IPS-20b (cell line): Measurements from ENCODE around the gene CDK15.

Experiments used
- H3K27ac ChIP-seq: one replicate; pipeline ENCODE4 v1.5.1; 2013; ENCODE audit warnings: low read length
- H3K27me3 ChIP-seq: 2 replicates; pipeline ENCODE4 v1.6.1; 2013; ENCODE audit warnings: mild to moderate bottlenecking, low read length, inconsistent platforms; ENCODE audit not compliant: insufficient read depth
- H3K36me3 ChIP-seq: 2 replicates; pipeline ENCODE4 v1.6.1; 2013; ENCODE audit warnings: low read depth, mild to moderate bottlenecking, inconsistent platforms, low read length, moderate library complexity; ENCODE audit not compliant: insufficient read depth
- H3K4me1 ChIP-seq: 2 replicates; pipeline ENCODE4 v1.6.1; 2013; ENCODE audit warnings: mild to moderate bottlenecking, control low read depth, inconsistent platforms, low read length, moderate library complexity; ENCODE audit not compliant: insufficient read depth
- H3K4me3 ChIP-seq: 2 replicates; pipeline ENCODE4 v1.5.1; 2013; ENCODE audit warnings: mild to moderate bottlenecking, low read length, inconsistent platforms
- H3K9ac ChIP-seq: 2 replicates; pipeline ENCODE4 v1.6.1; 2013; ENCODE audit warnings: low read depth, mild to moderate bottlenecking, inconsistent platforms, low read length, moderate library complexity
- H3K9me3 ChIP-seq: 2 replicates; pipeline ENCODE4 v1.6.1; 2013; ENCODE audit warnings: mild to moderate bottlenecking, low read depth, low read length, inconsistent platforms; ENCODE audit not compliant: insufficient read depth

Gene CDK15

DNA sequence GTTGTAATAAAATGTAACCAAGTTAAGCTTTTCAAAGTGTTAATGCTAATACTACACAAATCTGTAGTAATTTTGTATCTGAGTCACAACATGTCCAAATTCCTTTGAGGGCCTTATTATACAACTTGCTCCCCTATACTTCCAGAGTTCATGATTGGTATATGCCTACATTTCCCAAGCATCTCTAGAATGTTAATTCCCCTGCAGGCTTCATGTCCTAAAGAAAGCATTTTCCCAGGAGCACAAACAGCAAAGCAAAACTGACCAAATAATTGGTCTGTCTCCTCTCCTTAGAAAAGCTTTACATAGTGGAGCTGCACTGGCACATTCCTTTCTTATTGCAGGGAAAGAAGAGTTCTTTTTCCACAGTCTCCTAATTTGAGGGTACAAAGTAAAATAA is 29.3 kb upstream of the CDK15 start:
- Histone ChIP-seq H3K36me3 (no peaks in the 10 kb centered on the region), H3K27me3 (no peaks in the 10 kb centered on the region), H3K4me1 (peaks cover 27% of the 10 kb centered on the region), H3K4me3 (no peak overlapping the region), H3K27ac (no peak overlapping the region), H3K9ac (no peak overlapping the region), H3K9me3 (no peaks in the 10 kb centered on the region)

- Histone ChIP-seq H3K4me3 (0 out of 2 replicates have a peak overlapping the region, but pooled peaks have one; percentile 85), H3K36me3 (no peaks in the 10 kb centered on the region), H3K27ac (no peak overlapping the region), H3K9me3 (no peaks in the 10 kb centered on the region), H3K27me3 (no peaks in the 10 kb centered on the region), H3K9ac (no peak overlapping the region; the same call in 1 of the 2 replicates), H3K4me1 (peaks cover 25% of the 10 kb centered on the region)
These were observed 28.5 kb upstream of the CDK15 start for GRCh38 chr2:201777869-201778268.

- Histone ChIP-seq H3K4me3 (peak overlapping the region; percentile 85), H3K9me3 (no peaks in the 10 kb centered on the region), H3K4me1 (peaks cover 11% of the 10 kb centered on the region; the same call in 1 of the 2 replicates), H3K9ac (peak overlapping the region; percentile 92; the same call in 1 of the 2 replicates), H3K27me3 (no peaks in the 10 kb centered on the region), H3K27ac (peak overlapping the region; percentile 76), H3K36me3 (no peaks in the 10 kb centered on the region)
These were observed 26.2 kb upstream of the CDK15 start for GRCh38 chr2:201779901-201780673.

GRCh38 chr2:201780674-201781493 is 25.5 kb upstream of the CDK15 start, which contains the start of gene ALS2:
TSS of gene ALS2 (minus strand) at chr2:201780933. CDS start at chr2:201768885, 12,048 bp downstream.
- Histone ChIP-seq H3K27ac (peak within 1 kb of the TSS; percentile 76), H3K9me3 (no peaks in the 10 kb centered on the region), H3K4me1 (peaks cover 11% of the 10 kb centered on the region; the same call in 1 of the 2 replicates), H3K27me3 (no peaks in the 10 kb centered on the region), H3K4me3 (peak within 1 kb of the TSS; percentile 85), H3K9ac (peak within 1 kb of the TSS; percentile 92; the same call in 1 of the 2 replicates), H3K36me3 (no peaks in the 10 kb centered on the region)

GRCh38 chr2:201781557-201782051 is 24.7 kb upstream of the CDK15 start:
- H3K27ac ChIP-seq, result no peak overlapping the region
- H3K4me3 ChIP-seq, result peak overlapping the region; percentile 85
- no peaks in the 10 kb centered on the region for H3K36me3 ChIP-seq
- H3K27me3 ChIP-seq, result no peaks in the 10 kb centered on the region
- peak overlapping the region; percentile 92; the same call in 1 of the 2 replicates for H3K9ac ChIP-seq
- H3K4me1 ChIP-seq, result peaks cover 11% of the 10 kb centered on the region; the same call in 1 of the 2 replicates
- no peaks in the 10 kb centered on the region for H3K9me3 ChIP-seq

DNA sequence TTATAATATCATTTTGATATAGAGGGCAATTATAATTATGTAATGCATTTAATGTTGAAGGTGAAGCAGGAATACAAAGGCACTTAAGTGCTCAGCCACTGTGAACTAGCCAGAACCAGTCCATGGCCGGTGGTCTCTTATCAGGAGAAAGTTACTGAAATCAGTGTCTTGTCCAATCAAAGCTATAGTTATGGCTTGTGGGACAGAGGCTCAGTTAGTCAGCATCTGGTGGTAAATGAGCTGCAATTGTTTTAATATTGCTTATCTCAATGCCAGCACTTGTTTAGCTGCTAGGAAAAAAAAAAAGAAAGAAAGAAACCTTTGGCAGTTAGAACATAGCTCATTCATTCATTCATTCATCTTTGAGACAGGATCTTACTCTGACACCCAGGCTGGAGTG is 21.8 kb upstream of the CDK15 start:
- Histone ChIP-seq H3K36me3 (no peaks in the 10 kb centered on the region), H3K27me3 (no peaks in the 10 kb centered on the region), H3K4me1 (peaks cover under 1% of the 10 kb centered on the region; the same call in 1 of the 2 replicates), H3K9me3 (no peaks in the 10 kb centered on the region), H3K4me3 (no peak overlapping the region), H3K9ac (no peak overlapping the region), H3K27ac (no peak overlapping the region)

- H3K9ac ChIP-seq, result no peak overlapping the region
- H3K4me1 ChIP-seq, result no peaks in the 10 kb centered on the region
- H3K27me3 ChIP-seq, result no peaks in the 10 kb centered on the region
- no peak overlapping the region for H3K4me3 ChIP-seq
- H3K9me3 ChIP-seq, result no peaks in the 10 kb centered on the region
- H3K27ac ChIP-seq, result no peak overlapping the region
- H3K36me3 ChIP-seq, result no peaks in the 10 kb centered on the region
These were observed 21.2 kb upstream of the CDK15 start for GRCh38 chr2:201785135-201785534.

DNA sequence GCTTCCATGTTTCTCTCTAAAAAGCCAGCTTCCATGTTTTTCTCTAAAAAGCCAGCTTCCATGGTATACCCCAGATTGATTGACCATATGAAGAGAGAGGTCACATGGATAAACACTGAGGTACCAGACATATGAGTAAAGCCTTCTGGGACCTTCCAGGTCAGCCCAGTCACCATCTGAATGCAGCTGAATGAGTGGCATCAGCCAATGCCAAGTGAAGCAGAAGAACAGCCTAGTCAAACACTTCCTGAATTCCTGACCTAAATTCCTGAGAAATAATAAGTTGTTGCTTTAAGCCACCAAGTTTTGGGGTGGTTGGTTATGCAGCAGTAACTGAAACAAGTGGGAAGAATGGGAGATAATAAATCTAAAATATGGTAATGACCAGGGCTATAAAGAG is 19.9 kb upstream of the CDK15 start:
- Histone ChIP-seq H3K9me3 (no peaks in the 10 kb centered on the region), H3K27ac (no peak overlapping the region), H3K4me3 (no peak overlapping the region), H3K9ac (no peak overlapping the region), H3K27me3 (no peaks in the 10 kb centered on the region; the same call in 1 of the 2 replicates), H3K36me3 (no peaks in the 10 kb centered on the region), H3K4me1 (no peaks in the 10 kb centered on the region)

DNA sequence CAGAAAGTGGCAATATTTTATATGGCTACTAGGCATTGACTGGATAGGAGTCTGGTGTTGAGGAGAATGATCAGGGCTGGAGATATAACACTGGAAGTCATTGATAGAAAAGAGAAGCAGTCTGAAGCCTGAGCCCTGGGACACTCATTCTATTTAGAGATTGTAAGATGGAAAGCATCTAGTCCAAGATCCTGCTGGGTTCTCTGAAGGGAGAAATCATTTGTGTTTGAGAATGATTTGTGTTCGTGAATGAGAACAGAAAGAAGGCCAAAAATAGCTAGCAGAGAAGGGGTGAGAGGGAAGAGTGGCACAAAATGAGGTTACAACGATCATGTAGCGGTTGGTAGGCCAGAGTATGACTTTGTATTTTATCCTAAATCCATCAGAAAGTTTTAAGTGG is 18.0 kb upstream of the CDK15 start:
- Histone ChIP-seq H3K27me3 (no peaks in the 10 kb centered on the region; the same call in 1 of the 2 replicates), H3K9ac (no peak overlapping the region), H3K27ac (no peak overlapping the region), H3K4me1 (no peaks in the 10 kb centered on the region), H3K4me3 (no peak overlapping the region), H3K36me3 (no peaks in the 10 kb centered on the region), H3K9me3 (no peaks in the 10 kb centered on the region)

DNA sequence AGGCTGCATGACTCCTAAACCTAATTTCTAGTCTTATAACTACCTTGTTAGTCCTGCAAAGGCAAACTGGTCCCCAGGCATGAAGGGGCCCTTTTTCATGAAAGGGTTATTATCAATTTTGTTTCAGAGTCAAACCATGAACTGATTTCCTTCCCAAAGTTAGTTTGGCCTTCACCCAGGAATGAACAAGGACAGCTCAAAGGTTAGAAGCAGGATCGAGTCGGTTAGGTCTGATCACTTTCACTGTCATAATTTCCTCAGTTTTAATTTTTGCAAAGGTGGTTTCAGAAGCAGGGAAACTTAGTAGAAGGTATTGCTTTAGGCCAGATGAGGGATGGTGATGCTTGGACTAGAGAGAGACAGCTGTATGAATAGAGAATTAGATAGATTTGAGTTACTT is 16.9 kb upstream of the CDK15 start:
- Histone ChIP-seq H3K4me1 (no peaks in the 10 kb centered on the region), H3K9ac (no peak overlapping the region), H3K27ac (no peak overlapping the region), H3K36me3 (no peaks in the 10 kb centered on the region), H3K27me3 (no peaks in the 10 kb centered on the region; the same call in 1 of the 2 replicates), H3K4me3 (no peak overlapping the region), H3K9me3 (no peaks in the 10 kb centered on the region)

- Histone ChIP-seq H3K27me3 (no peaks in the 10 kb centered on the region; the same call in 1 of the 2 replicates), H3K4me1 (no peaks in the 10 kb centered on the region), H3K9ac (no peak overlapping the region), H3K36me3 (no peaks in the 10 kb centered on the region), H3K27ac (no peak overlapping the region), H3K9me3 (no peaks in the 10 kb centered on the region), H3K4me3 (no peak overlapping the region)
These were observed 16.0 kb upstream of the CDK15 start for GRCh38 chr2:201790291-201790690.
